SU-DHL-6 (cell line): Measurements from ENCODE around the gene MUCL3.

Experiments used
- H2AFZ ChIP-seq: fragments of 200-600 bp; sonication (generic); 2 replicates; pipeline ENCODE4 v1.6.1; 2014; ENCODE audit warnings: low read depth, mild to moderate bottlenecking, moderate library complexity, mixed read lengths, antibody characterized with exemption, low read length; ENCODE audit not compliant: severe bottlenecking
- H3F3A ChIP-seq: fragments of 200-600 bp; shearing (Covaris generic); 2 replicates; pipeline ENCODE4 v1.6.0; 2016; ENCODE audit warnings: antibody characterized with exemption, mild to moderate bottlenecking; ENCODE audit not compliant: insufficient read depth
- H3K27ac ChIP-seq: fragments of 200-600 bp; sonication (generic); 2 replicates; pipeline ENCODE4 v1.5.1; 2016; ENCODE audit warnings: low read depth, mild to moderate bottlenecking, low read length, moderate library complexity, mixed read lengths
- H3K27me3 ChIP-seq: fragments of 200-600 bp; sonication (generic), shearing (Covaris generic); 2 replicates; pipeline ENCODE4 v1.6.0; 2014; ENCODE audit warnings: mild to moderate bottlenecking, low read length
- H3K36me3 ChIP-seq: fragments of 200-600 bp; sonication (generic); 2 replicates; pipeline ENCODE4 v1.6.1; 2014; ENCODE audit warnings: mild to moderate bottlenecking, low read length, mixed read lengths
- H3K4me2 ChIP-seq: fragments of 300-600, 200-600 bp; shearing (Covaris generic), sonication (generic); 2 replicates; pipeline ENCODE4 v1.6.0; 2014; ENCODE audit warnings: low read length, low read depth, mild to moderate bottlenecking; ENCODE audit not compliant: poor library complexity, severe bottlenecking
- H3K4me3 ChIP-seq: fragments of 200-600 bp; sonication (generic); 2 replicates; pipeline ENCODE4 v1.5.1; 2014; ENCODE audit warnings: antibody characterized with exemption, low read length, mild to moderate bottlenecking, mixed read lengths; ENCODE audit not compliant: insufficient read depth, poor library complexity, severe bottlenecking
- H3K79me2 ChIP-seq: fragments of 200-600 bp; sonication (generic); 2 replicates; pipeline ENCODE4 v1.6.1; 2014; ENCODE audit warnings: mild to moderate bottlenecking, low read length, moderate library complexity; ENCODE audit not compliant: insufficient read depth
- H3K9ac ChIP-seq: fragments of 200-600 bp; sonication (generic); 2 replicates; pipeline ENCODE4 v1.7.0; 2014; ENCODE audit warnings: mild to moderate bottlenecking, low read length
- H3K9me2 ChIP-seq: fragments of 200-600 bp; sonication (generic); replicated peaks from 2 replicates; pipeline ENCODE4 v1.6.1; 2014; ENCODE audit warnings: low read length; ENCODE audit not compliant: insufficient read depth
- H3K9me3 ChIP-seq: fragments of 200-600 bp; sonication (generic); 2 replicates; pipeline ENCODE4 v1.6.1; 2014; ENCODE audit warnings: low read length, mixed read lengths; ENCODE audit not compliant: insufficient read depth
- H4K20me1 ChIP-seq: fragments of 200-600 bp; sonication (generic); 2 replicates; pipeline ENCODE4 v1.6.1; 2014; ENCODE audit warnings: low read depth, mild to moderate bottlenecking, antibody characterized with exemption, low read length, moderate library complexity, mixed read lengths
- EZH2phosphoT487 ChIP-seq: fragments of 200-600 bp; sonication (generic), shearing (Covaris generic); conservative IDR thresholded peaks from 2 replicates; pipeline ENCODE4 v1.6.1; 2018; ENCODE audit warnings: mild to moderate bottlenecking, antibody characterized with exemption, low read length, moderate library complexity, mixed read lengths
- TF ChIP-seq, protein P1 (sequence below): fragments of 200-600 bp; sonication (generic); IDR thresholded peaks from one replicate; pipeline ENCODE4 v1.5.1; 2017; ENCODE audit warnings: antibody characterized with exemption, mild to moderate bottlenecking, low read length, moderate library complexity; ENCODE audit not compliant: insufficient read depth, poor library complexity, severe bottlenecking

The MUCL3 gene

DNA sequence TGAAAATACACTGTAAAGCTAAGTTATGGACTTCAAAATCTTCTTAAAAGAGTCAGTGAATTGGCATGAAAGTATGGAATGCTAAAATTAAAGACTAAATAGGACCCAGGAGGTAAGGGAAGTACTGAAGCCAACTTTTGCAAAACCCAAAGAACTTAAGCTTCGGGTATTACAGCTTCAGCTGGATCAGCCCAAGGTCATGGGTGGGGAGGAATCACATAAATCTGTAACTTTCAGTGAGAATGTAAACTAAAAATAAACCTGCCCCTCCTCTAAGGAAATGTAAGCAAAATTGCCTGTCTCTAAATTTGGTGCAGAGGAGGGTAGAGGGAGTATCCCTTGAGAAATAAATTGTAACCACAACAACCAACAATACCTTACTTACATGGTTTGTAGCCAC, 38.4 kb downstream of the MUCL3 start:
- H3K4me2 ChIP-seq: no peak overlapping the region
- H3K79me2 ChIP-seq: no peaks in the 10 kb centered on the region
- H2AFZ ChIP-seq: no peak overlapping the region
- TF ChIP-seq EZH2phosphoT487: no peak
- TF ChIP-seq, protein P1, sequence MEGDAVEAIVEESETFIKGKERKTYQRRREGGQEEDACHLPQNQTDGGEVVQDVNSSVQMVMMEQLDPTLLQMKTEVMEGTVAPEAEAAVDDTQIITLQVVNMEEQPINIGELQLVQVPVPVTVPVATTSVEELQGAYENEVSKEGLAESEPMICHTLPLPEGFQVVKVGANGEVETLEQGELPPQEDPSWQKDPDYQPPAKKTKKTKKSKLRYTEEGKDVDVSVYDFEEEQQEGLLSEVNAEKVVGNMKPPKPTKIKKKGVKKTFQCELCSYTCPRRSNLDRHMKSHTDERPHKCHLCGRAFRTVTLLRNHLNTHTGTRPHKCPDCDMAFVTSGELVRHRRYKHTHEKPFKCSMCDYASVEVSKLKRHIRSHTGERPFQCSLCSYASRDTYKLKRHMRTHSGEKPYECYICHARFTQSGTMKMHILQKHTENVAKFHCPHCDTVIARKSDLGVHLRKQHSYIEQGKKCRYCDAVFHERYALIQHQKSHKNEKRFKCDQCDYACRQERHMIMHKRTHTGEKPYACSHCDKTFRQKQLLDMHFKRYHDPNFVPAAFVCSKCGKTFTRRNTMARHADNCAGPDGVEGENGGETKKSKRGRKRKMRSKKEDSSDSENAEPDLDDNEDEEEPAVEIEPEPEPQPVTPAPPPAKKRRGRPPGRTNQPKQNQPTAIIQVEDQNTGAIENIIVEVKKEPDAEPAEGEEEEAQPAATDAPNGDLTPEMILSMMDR: no peak
- H4K20me1 ChIP-seq: no peaks in the 10 kb centered on the region
- H3K9ac ChIP-seq: no peak overlapping the region
- no peaks in the 10 kb centered on the region for H3F3A ChIP-seq
- no peaks in the 10 kb centered on the region for H3K27me3 ChIP-seq
- no peaks in the 10 kb centered on the region for H3K36me3 ChIP-seq
- no peak overlapping the region for H3K27ac ChIP-seq
- H3K9me2 ChIP-seq: no peaks in the 10 kb centered on the region
- no peaks in the 10 kb centered on the region for H3K9me3 ChIP-seq
- no peak overlapping the region for H3K4me3 ChIP-seq

DNA sequence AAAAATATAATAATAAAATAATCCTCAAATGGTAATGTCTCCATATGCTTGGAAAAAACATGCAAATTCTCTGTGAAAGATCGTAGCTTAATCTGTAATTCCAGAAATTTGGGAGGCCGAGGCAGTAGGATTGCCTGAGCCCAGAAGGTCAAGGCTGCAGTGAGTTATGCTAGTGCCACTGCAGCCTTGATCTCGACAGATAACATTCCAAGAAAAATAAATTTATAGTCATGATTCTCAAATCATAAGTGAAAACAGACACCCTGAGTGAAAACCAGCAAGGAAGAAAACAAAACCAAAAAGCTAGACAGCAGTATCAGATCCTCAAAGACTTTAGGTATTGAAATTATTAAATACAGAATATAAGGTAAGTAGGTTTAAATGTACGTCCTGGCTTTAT, 38.9 kb downstream of the MUCL3 start:
- Histone ChIP-seq H2AFZ (no peak overlapping the region), H4K20me1 (no peaks in the 10 kb centered on the region), H3K4me2 (no peak overlapping the region), H3F3A (no peaks in the 10 kb centered on the region), H3K27me3 (no peaks in the 10 kb centered on the region), H3K4me3 (no peak overlapping the region), H3K9me2 (no peaks in the 10 kb centered on the region), H3K79me2 (no peaks in the 10 kb centered on the region), H3K9me3 (no peaks in the 10 kb centered on the region), H3K36me3 (no peaks in the 10 kb centered on the region), H3K27ac (no peak overlapping the region), H3K9ac (no peak overlapping the region)
- TF ChIP-seq, protein P1: no peak
- TF ChIP-seq EZH2phosphoT487: no peak

DNA sequence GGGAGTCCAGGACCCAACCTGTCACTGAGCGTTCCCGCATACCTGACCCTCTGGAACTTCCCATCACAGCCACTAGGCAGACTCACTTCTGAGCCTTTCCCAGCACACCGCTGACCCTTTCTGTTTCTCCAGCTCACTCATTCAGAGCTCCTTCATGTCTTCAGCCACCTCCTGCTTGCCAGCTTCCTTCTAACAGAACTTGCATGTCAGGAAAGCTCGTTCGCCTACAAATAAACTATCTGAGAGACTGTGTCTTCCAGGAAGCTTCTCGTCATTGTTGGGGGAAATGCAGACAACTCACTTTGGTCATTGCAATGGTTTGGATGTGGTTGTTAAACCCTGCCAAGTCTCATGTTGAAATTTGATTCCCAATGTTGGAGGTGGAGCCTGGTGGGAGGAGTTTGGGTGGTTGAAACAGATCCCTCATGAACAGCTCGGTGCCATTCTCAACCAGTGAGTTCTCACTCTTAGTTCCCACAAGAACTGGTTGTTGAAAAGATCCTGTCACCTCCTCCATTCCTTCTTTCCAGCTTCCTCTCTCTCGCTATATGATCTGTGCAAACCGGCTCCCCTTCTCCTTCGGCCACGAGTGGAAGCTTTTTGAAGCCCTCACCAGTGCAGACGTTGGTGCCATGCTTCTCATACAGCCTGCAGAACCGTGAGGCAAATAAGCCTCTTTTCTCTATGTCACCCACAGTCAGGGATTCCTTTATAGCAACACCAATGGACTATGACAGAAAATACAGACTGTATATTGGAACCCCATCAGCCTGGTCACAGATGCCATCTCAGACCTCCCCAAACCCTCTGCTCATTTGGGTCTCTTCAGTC, 41.4 kb downstream of the MUCL3 start:
- TF ChIP-seq EZH2phosphoT487: no peak
- TF ChIP-seq, protein P1: no peak
- H3K4me2 ChIP-seq: no peak overlapping the region
- no peaks in the 10 kb centered on the region for H3F3A ChIP-seq
- H4K20me1 ChIP-seq: no peaks in the 10 kb centered on the region
- H3K27me3 ChIP-seq: no peaks in the 10 kb centered on the region
- no peak overlapping the region for H3K27ac ChIP-seq
- no peaks in the 10 kb centered on the region for H3K9me2 ChIP-seq
- H3K79me2 ChIP-seq: no peaks in the 10 kb centered on the region
- no peak overlapping the region for H3K4me3 ChIP-seq
- no peak overlapping the region for H3K9ac ChIP-seq
- no peaks in the 10 kb centered on the region for H3K36me3 ChIP-seq
- H3K9me3 ChIP-seq: no peaks in the 10 kb centered on the region
- H2AFZ ChIP-seq: no peak overlapping the region
